ENCODE measurements around the gene CD3G. TPM values are rescaled to one million over a fixed set of nuclear protein-coding genes. Genes with fewer than 3 reads are reported as not detected.
A peak's percentile ranks its signal among the peaks of the same experiment; 100 is the strongest.

The CD3G gene
- total and polyA plus RNA-seq, 9 of the 15 experiments (the other 6 are each of a cell fraction or from before 2014, with no cell fraction given), result 0.30 to 1.7 (median 0.47) TPM

DNA sequence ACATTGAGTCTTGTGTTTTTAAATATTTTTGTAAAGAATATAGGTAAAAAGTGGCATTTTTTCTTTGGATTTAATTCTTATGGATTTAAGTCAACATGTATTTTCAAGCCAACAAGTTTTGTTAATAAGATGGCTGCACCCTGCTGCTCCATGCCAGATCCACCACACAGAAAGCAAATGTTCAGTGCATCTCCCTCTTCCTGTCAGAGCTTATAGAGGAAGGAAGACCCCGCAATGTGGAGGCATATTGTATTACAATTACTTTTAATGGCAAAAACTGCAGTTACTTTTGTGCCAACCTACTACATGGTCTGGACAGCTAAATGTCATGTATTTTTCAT is 39.9 kb upstream of the CD3G start:
- DNase-seq (ENCODE audit: extremely low read depth in 1 of 4, low spot score in 3 of 4) (no peak), FAIRE-seq (no peak), ATAC-seq (no peak)
- H3K27me3 ChIP-seq (ENCODE audit: control insufficient read depth in 2 of 2, insufficient read depth in 2 of 2, low read length in 2 of 2), result peaks cover 7 to 13% of the 10 kb centered on the region in 2 experiments; a peak in 3 of 5 replicates
- CTCF ChIA-PET (ENCODE audit: low intra/inter-chr PET ratio), result no interaction called here
- in situ Hi-C loops (cut with MboI) (no loop called here), intact Hi-C loops (cut with micrococcal nuclease) (no loop called here)
- H3K4me2 ChIP-seq (ENCODE audit: insufficient read depth, low read length), result no peak overlapping the region
- no peak overlapping the region for H3K9ac ChIP-seq (ENCODE audit: insufficient read depth in 1 of 2, low read depth in 2 of 2, low read length in 2 of 2)
- no peaks in the 10 kb centered on the region for H3K36me3 ChIP-seq (ENCODE audit: control insufficient read depth, insufficient read depth, low read length)
- no peaks in the 10 kb centered on the region for H3K9me1 ChIP-seq (ENCODE audit: control insufficient read depth, insufficient read depth, low read length)
- H4K20me1 ChIP-seq (replicated peaks; ENCODE audit: control insufficient read depth, insufficient read depth, low read length), result no peaks in the 10 kb centered on the region
- H3K27ac ChIP-seq (ENCODE audit: extremely low read depth, low read depth, low read length), result no peak overlapping the region
- H3K4me3 ChIP-seq, result no peak overlapping the region
- peak overlapping the region; percentile 60 for H2AFZ ChIP-seq (ENCODE audit: low read depth, low read length)
- POLR2A ChIA-PET, result interaction anchor here (0.5 kb wide), 1 partner anchor 37 kb away, joined by 3 read pairs; no protein-coding TSS in a partner anchor
- BruUV-seq (replicated peaks), result no TSS peak
- TF ChIP-seq, protein P1, sequence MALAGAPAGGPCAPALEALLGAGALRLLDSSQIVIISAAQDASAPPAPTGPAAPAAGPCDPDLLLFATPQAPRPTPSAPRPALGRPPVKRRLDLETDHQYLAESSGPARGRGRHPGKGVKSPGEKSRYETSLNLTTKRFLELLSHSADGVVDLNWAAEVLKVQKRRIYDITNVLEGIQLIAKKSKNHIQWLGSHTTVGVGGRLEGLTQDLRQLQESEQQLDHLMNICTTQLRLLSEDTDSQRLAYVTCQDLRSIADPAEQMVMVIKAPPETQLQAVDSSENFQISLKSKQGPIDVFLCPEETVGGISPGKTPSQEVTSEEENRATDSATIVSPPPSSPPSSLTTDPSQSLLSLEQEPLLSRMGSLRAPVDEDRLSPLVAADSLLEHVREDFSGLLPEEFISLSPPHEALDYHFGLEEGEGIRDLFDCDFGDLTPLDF (CRISPR knock-in tag; IDR thresholded peaks at IDR 0.05), result no peak
- TF ChIP-seq ZNF324 (CRISPR knock-in tag; IDR thresholded peaks at IDR 0.05) (no peak), ZNF695 (CRISPR knock-in tag; IDR thresholded peaks at IDR 0.05) (no peak), SRF (CRISPR knock-in tag; IDR thresholded peaks at IDR 0.05) (no peak), ZNF778 (CRISPR knock-in tag; IDR thresholded peaks at IDR 0.05) (no peak), ZNF589 (CRISPR knock-in tag; IDR thresholded peaks at IDR 0.05; ENCODE audit: low read depth) (no peak), NFIX (CRISPR knock-in tag; IDR thresholded peaks at IDR 0.05; ENCODE audit: low read depth) (no peak), ZBTB40 (IDR thresholded peaks at IDR 0.05) (no peak), ZBTB40 (CRISPR knock-in tag; IDR thresholded peaks at IDR 0.05) (no peak), ZNF668 (CRISPR knock-in tag; IDR thresholded peaks at IDR 0.05) (no peak), CHD2 (IDR thresholded peaks at IDR 0.05; ENCODE audit: low read depth, low read length) (no peak)
- no peaks in the 10 kb centered on the region for H3K79me2 ChIP-seq (ENCODE audit: control insufficient read depth, insufficient read depth, low read length)
- H3K4me1 ChIP-seq (replicated peaks in 1 of 2; ENCODE audit: control insufficient read depth in 2 of 2, insufficient read depth in 2 of 2, low read length in 2 of 2), result no peaks in the 10 kb centered on the region; a peak in 1 of 5 replicates
- no peaks in the 10 kb centered on the region for H3K9me3 ChIP-seq (replicated peaks; ENCODE audit: control insufficient read depth, insufficient read depth, low read depth, low read length)
- 67% methylated on average over 1 of the region's 1 CpG for WGBS (ENCODE audit: insufficient coverage, low coverage, missing lambda C conversion rate)
